H9 (cell line): ENCODE results near the gene CARD6. TPM values are rescaled to one million over a fixed set of nuclear protein-coding genes. Genes with fewer than 3 reads are reported as not detected.

Experiments used
- DNase-seq: peaks from one replicate; pipeline ENCODE4 v3.0.0-alpha.2; 2017
- H2AFZ ChIP-seq: one replicate; pipeline ENCODE4 v1.6.1; 2013; ENCODE audit warnings: mild to moderate bottlenecking, low read length, control low read depth, moderate library complexity
- H2AK5ac ChIP-seq: 2 replicates; pipeline ENCODE4 v1.6.1; 2013; ENCODE audit warnings: low read length, control low read depth, mixed read lengths; ENCODE audit not compliant: insufficient read length
- H2BK120ac ChIP-seq: one replicate; pipeline ENCODE4 v1.6.1; 2013; ENCODE audit warnings: low read depth, mild to moderate bottlenecking, low read length, control low read depth, inconsistent platforms; ENCODE audit not compliant: poor library complexity, severe bottlenecking
- H2BK12ac ChIP-seq: 2 replicates; pipeline ENCODE4 v1.6.1; 2013; ENCODE audit warnings: low read length, control low read depth, mixed read lengths, low read depth; ENCODE audit not compliant: insufficient read length
- H2BK15ac ChIP-seq: 2 replicates; pipeline ENCODE4 v1.6.1; 2013; ENCODE audit warnings: low read depth, low read length, control low read depth
- H2BK20ac ChIP-seq: one replicate; pipeline ENCODE4 v1.6.1; 2013; ENCODE audit warnings: low read depth, mild to moderate bottlenecking, low read length, control low read depth, inconsistent platforms; ENCODE audit not compliant: poor library complexity, severe bottlenecking
- H2BK5ac ChIP-seq: 2 replicates; pipeline ENCODE4 v1.6.1; 2013; ENCODE audit warnings: low read length, control low read depth, mixed read lengths; ENCODE audit not compliant: insufficient read length
- H3K14ac ChIP-seq: 2 replicates; pipeline ENCODE4 v1.6.1; 2013; ENCODE audit warnings: low read length, control low read depth; ENCODE audit not compliant: insufficient read depth
- H3K18ac ChIP-seq: 2 replicates; pipeline ENCODE4 v1.6.1; 2013; ENCODE audit warnings: low read depth, mild to moderate bottlenecking, mixed read lengths, low read length, control low read depth; ENCODE audit not compliant: insufficient read length
- H3K23ac ChIP-seq: 2 replicates; pipeline ENCODE4 v1.6.1; 2013; ENCODE audit warnings: low read length, control low read depth, mixed read lengths, low read depth; ENCODE audit not compliant: insufficient read length
- H3K23me2 ChIP-seq: 2 replicates; pipeline ENCODE4 v1.6.1; 2013; ENCODE audit warnings: low read depth, mild to moderate bottlenecking, mixed read lengths, low read length, control low read depth; ENCODE audit not compliant: insufficient read length, poor library complexity, severe bottlenecking
- H3K27ac ChIP-seq: 2 replicates; pipeline ENCODE4 v1.5.1; 2013; ENCODE audit warnings: low read length, control low read depth, mixed read lengths, low read depth; ENCODE audit not compliant: insufficient read length
- H3K27me3 ChIP-seq: 2 replicates; pipeline ENCODE4 v1.6.1; 2013; ENCODE audit warnings: low read length, control low read depth, inconsistent platforms; ENCODE audit not compliant: insufficient read depth
- H3K4ac ChIP-seq: 2 replicates; pipeline ENCODE4 v1.6.1; 2013; ENCODE audit warnings: low read depth, mild to moderate bottlenecking, control low read depth, inconsistent platforms, low read length, moderate library complexity
- H3K4me1 ChIP-seq: 2 replicates; pipeline ENCODE4 v1.6.1; 2013; ENCODE audit warnings: low read length, control low read depth, inconsistent platforms; ENCODE audit not compliant: insufficient read depth
- H3K4me2 ChIP-seq: 2 replicates; pipeline ENCODE4 v1.6.1; 2013; ENCODE audit warnings: low read length, control low read depth, mixed read lengths; ENCODE audit not compliant: insufficient read length, insufficient read depth
- H3K56ac ChIP-seq: 2 replicates; pipeline ENCODE4 v1.6.1; 2013; ENCODE audit warnings: low read depth, mild to moderate bottlenecking, mixed read lengths, low read length, control low read depth; ENCODE audit not compliant: insufficient read length
- H3K79me1 ChIP-seq: 2 replicates; pipeline ENCODE4 v1.6.1; 2013; ENCODE audit warnings: low read depth, mild to moderate bottlenecking, moderate library complexity, low read length, control low read depth, inconsistent platforms; ENCODE audit not compliant: insufficient read depth, poor library complexity, severe bottlenecking
- H3K79me2 ChIP-seq: 2 replicates; pipeline ENCODE4 v1.6.1; 2013; ENCODE audit warnings: low read length, control low read depth, inconsistent platforms; ENCODE audit not compliant: insufficient read depth
- H3K9ac ChIP-seq: 2 replicates; pipeline ENCODE4 v1.6.1; 2013; ENCODE audit warnings: low read length, control low read depth, mixed read lengths; ENCODE audit not compliant: insufficient read length; ENCODE audit errors: extremely low read depth
- H3K9me3 ChIP-seq: one replicate; pipeline ENCODE4 v1.6.1; 2013; ENCODE audit warnings: low read depth, low read length, inconsistent platforms; ENCODE audit not compliant: control insufficient read depth
- H3T11ph ChIP-seq: one replicate; pipeline ENCODE4 v1.6.1; 2013; ENCODE audit warnings: mild to moderate bottlenecking, low read length, control low read depth, inconsistent platforms
- H4K20me1 ChIP-seq: one replicate; pipeline ENCODE4 v1.6.1; 2013; ENCODE audit not compliant: control insufficient read depth, insufficient read length, insufficient read depth
- H4K5ac ChIP-seq: 2 replicates; pipeline ENCODE4 v1.6.1; 2013; ENCODE audit warnings: low read depth, mild to moderate bottlenecking, mixed read lengths, low read length, control low read depth; ENCODE audit not compliant: insufficient read length
- H4K8ac ChIP-seq: replicated peaks from 2 replicates; pipeline ENCODE4 v1.6.1; 2013; ENCODE audit warnings: low read length, control low read depth, mixed read lengths, low read depth; ENCODE audit not compliant: insufficient read length
- H4K91ac ChIP-seq: 2 replicates; pipeline ENCODE4 v1.6.1; 2013; ENCODE audit warnings: low read depth, mild to moderate bottlenecking, moderate library complexity, mixed read lengths, low read length, control low read depth; ENCODE audit not compliant: insufficient read length
- H3K27ac Mint-ChIP-seq, 3 experiments: 2 replicates in 2 of 3; 3 replicates in 1 of 3; pipeline ENCODE4 v1.8.0; 2020 to 2021; ENCODE audit warnings: mixed read lengths in 3 of 3, mild to moderate bottlenecking in 1 of 3, moderate library complexity in 1 of 3
- H3K27me3 Mint-ChIP-seq: 2 replicates; pipeline ENCODE4 v1.8.0; 2021; ENCODE audit warnings: low read depth, mild to moderate bottlenecking, moderate library complexity, mixed read lengths
- H3K36me3 Mint-ChIP-seq, 3 experiments: 2 replicates in 2 of 3; 3 replicates in 1 of 3; pipeline ENCODE4 v1.8.0; 2020 to 2021; ENCODE audit warnings: low read depth in 3 of 3, mixed read lengths in 3 of 3; ENCODE audit not compliant: insufficient read depth in 1 of 3
- H3K4me1 Mint-ChIP-seq, 2 experiments: 2 replicates each; pipeline ENCODE4 v1.8.0; 2020; ENCODE audit warnings: mixed read lengths in 2 of 2
- H3K4me3 Mint-ChIP-seq, 2 experiments: 2 replicates in 1 of 2; 3 replicates in 1 of 2; pipeline ENCODE4 v1.8.0; 2020 to 2021; ENCODE audit warnings: mild to moderate bottlenecking in 2 of 2, mixed read lengths in 2 of 2, moderate library complexity in 1 of 2
- H3K9me3 Mint-ChIP-seq, 2 experiments: 2 replicates in 1 of 2; 3 replicates in 1 of 2; pipeline ENCODE4 v1.8.0; 2020; ENCODE audit warnings: mild to moderate bottlenecking in 2 of 2, mixed read lengths in 2 of 2, moderate library complexity in 1 of 2
- WGBS: extraction: QIAGEN DNeasy Blood & Tissue Kit; methylation state at CpG from one replicate; pipeline ENCODE4 v1.1.7; 2013; ENCODE audit warnings: missing lambda C conversion rate, low lambda C conversion rate, mixed read lengths; ENCODE audit not compliant: insufficient read length; ENCODE audit errors: extremely low coverage; 5-methylcytosine and 5-hydroxymethylcytosine counted together
- total RNA-seq: library from RNA; stranded (reverse); gene quantifications from 2 replicates; pipeline ENCODE4 v1.2.1, GENCODE V29; 2021
- TF ChIP-seq, protein P1 (sequence below): fragments of 200-600 bp; sonication (generic); conservative IDR thresholded peaks from 3 replicates; pipeline ENCODE4 v1.8.0; 2021; ENCODE audit warnings: antibody characterized with exemption, mild to moderate bottlenecking

The CARD6 gene
- total RNA-seq, 1 experiment from 2014 or later: 0.35 TPM

DNA sequence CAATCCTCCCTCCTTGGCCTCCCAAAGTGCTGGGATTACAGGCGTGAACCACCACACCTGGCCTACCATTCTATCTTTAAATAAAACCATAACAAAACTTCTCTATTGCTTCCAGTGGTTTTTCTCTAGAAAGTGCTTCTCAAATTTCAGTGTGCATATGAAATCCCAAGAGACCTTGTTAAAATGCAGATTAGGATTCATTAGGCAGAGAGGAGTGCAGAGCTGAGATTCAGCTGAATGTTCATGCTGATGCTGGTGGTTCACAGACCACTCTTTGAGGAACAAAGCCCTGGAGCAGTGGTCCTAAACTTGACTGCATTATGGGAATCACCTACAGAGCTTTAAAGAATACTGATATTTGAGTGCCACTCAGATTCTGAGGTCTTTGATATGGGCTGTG is 28.2 kb downstream of the CARD6 start:
- no peak overlapping the region for H4K8ac ChIP-seq
- Mint-ChIP-seq H3K4me3 (no peak overlapping the region), H3K27me3 (no peaks in the 10 kb centered on the region; the same call in 1 of the 2 replicates), H3K27ac (no peak overlapping the region), H3K4me1 (peaks cover 11 to 14% of the 10 kb centered on the region in 2 experiments), H3K36me3 (peaks cover 7 to 23% (median 10%) of the 10 kb centered on the region in 3 experiments; a peak in 6 of 7 replicates), H3K9me3 (peaks cover 17 to 20% of the 10 kb centered on the region in 2 experiments)
- no peak overlapping the region for H2BK12ac ChIP-seq
- no peaks in the 10 kb centered on the region for H4K20me1 ChIP-seq
- H3K27me3 ChIP-seq: no peaks in the 10 kb centered on the region
- no peaks in the 10 kb centered on the region for H3K79me2 ChIP-seq
- no peak overlapping the region for H3K4ac ChIP-seq
- no peak overlapping the region for H2BK20ac ChIP-seq
- no peak overlapping the region for H2AFZ ChIP-seq
- H3K9ac ChIP-seq: no peak overlapping the region
- H3K14ac ChIP-seq: no peak overlapping the region
- H4K5ac ChIP-seq: no peak overlapping the region
- H4K91ac ChIP-seq: no peak overlapping the region
- no peaks in the 10 kb centered on the region for H3K9me3 ChIP-seq
- H3T11ph ChIP-seq: no peak overlapping the region
- no peak overlapping the region for H3K56ac ChIP-seq
- no peak overlapping the region for H2BK15ac ChIP-seq
- H3K79me1 ChIP-seq: no peaks in the 10 kb centered on the region
- no peaks in the 10 kb centered on the region for H3K23me2 ChIP-seq
- no peak overlapping the region for H3K27ac ChIP-seq
- H2AK5ac ChIP-seq: no peak overlapping the region
- DNase-seq: no peak
- H2BK5ac ChIP-seq: no peak overlapping the region
- no peak overlapping the region for H3K23ac ChIP-seq
- H2BK120ac ChIP-seq: no peak overlapping the region
- TF ChIP-seq, protein P1, sequence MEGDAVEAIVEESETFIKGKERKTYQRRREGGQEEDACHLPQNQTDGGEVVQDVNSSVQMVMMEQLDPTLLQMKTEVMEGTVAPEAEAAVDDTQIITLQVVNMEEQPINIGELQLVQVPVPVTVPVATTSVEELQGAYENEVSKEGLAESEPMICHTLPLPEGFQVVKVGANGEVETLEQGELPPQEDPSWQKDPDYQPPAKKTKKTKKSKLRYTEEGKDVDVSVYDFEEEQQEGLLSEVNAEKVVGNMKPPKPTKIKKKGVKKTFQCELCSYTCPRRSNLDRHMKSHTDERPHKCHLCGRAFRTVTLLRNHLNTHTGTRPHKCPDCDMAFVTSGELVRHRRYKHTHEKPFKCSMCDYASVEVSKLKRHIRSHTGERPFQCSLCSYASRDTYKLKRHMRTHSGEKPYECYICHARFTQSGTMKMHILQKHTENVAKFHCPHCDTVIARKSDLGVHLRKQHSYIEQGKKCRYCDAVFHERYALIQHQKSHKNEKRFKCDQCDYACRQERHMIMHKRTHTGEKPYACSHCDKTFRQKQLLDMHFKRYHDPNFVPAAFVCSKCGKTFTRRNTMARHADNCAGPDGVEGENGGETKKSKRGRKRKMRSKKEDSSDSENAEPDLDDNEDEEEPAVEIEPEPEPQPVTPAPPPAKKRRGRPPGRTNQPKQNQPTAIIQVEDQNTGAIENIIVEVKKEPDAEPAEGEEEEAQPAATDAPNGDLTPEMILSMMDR: no peak
- no CpG with 5 or more reads among the region's 1 CpG for WGBS
- no peak overlapping the region for H3K18ac ChIP-seq
- H3K4me1 ChIP-seq: peaks cover 3% of the 10 kb centered on the region; the same call in 1 of the 2 replicates
- H3K4me2 ChIP-seq: no peak overlapping the region
